Sigmoid colon (tissue), 4 donors: ENCODE results near the gene TNFRSF1B.

ENCODE experiments used
- POLR2A ChIP-seq, 2 donors: fragments of 450-650 bp; IDR thresholded peaks; one replicate each; pipeline ENCODE4 v1.6.1; 2016; ENCODE audit warnings: antibody characterized with exemption in 2 of 2, mild to moderate bottlenecking in 2 of 2, moderate library complexity in 2 of 2
- POLR2AphosphoS5 ChIP-seq, 4 donors: sonication (generic); formaldehyde crosslinking; IDR thresholded peaks; one replicate each; pipeline ENCODE4 v1.6.1; 2017; ENCODE audit warnings: antibody characterized with exemption in 4 of 4
- TF ChIP-seq, protein P1 (sequence below), 4 experiments: fragments of 450-650 bp in 3 of 4; fragments of 200-600 bp in 1 of 4; IDR thresholded peaks; one replicate each; pipeline ENCODE4 v1.5.1; 2016 to 2019; ENCODE audit warnings: antibody characterized with exemption in 4 of 4, mild to moderate bottlenecking in 3 of 4, moderate library complexity in 2 of 4

DNA sequence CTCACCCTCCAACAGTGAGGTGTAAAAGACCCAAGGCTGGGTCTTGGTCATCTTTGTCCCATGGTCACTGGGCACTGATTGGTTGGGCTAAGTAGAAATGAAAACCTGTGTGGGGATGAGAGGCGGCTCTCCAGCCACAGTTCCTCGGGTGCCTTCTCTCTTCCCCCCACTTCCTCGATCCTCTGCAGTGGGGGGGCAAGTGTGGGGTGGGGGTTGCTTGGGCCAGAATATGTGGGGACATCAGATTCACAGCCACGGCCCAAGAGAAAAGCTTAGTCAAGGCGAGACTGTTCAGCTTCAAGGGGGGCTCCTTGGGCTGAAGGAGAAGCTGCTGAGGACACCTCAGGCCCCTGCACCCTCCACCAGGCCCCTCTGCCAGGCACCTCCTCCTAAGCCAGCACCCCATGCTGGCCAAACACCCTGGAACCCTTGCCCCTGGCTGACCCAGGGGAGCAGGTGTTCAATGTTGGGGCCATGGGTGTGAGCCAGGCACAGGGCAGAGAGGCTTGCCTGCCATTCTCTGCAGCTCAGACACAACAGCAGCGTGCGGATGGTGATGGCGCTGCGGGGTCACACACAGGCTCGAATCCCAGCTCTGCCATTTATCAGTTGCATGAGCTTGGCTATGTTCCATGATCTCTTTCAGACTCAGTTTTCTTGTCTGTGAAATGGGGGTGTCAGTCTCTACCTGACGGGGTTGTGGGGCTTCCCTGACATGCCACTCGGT is 21.0 kb upstream of the TNFRSF1B start:
- TF ChIP-seq POLR2A (IDR thresholded peaks at IDR 0.05) (no peak), POLR2AphosphoS5 (IDR thresholded peaks at IDR 0.05) (no peak)
- TF ChIP-seq, protein P1, sequence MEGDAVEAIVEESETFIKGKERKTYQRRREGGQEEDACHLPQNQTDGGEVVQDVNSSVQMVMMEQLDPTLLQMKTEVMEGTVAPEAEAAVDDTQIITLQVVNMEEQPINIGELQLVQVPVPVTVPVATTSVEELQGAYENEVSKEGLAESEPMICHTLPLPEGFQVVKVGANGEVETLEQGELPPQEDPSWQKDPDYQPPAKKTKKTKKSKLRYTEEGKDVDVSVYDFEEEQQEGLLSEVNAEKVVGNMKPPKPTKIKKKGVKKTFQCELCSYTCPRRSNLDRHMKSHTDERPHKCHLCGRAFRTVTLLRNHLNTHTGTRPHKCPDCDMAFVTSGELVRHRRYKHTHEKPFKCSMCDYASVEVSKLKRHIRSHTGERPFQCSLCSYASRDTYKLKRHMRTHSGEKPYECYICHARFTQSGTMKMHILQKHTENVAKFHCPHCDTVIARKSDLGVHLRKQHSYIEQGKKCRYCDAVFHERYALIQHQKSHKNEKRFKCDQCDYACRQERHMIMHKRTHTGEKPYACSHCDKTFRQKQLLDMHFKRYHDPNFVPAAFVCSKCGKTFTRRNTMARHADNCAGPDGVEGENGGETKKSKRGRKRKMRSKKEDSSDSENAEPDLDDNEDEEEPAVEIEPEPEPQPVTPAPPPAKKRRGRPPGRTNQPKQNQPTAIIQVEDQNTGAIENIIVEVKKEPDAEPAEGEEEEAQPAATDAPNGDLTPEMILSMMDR (IDR thresholded peaks at IDR 0.05) = no peak
